CD4-positive, alpha-beta T cell treated with Interferon gamma for 1 hour (primary cell): ENCODE results near the gene SIX3.
A peak's percentile ranks its signal among the peaks of the same experiment; 100 is the strongest.

Experiments used
- DNase-seq: peaks from one replicate; pipeline ENCODE4 v3.0.0-alpha.2; 2020

Gene SIX3

GRCh38 chr2:44959855-44960254 is 18.4 kb downstream of the SIX3 start:
- no peak for DNase-seq

- DNase-seq = no peak
Measured at GRCh38 chr2:44960871-44961270, 19.4 kb downstream of the SIX3 start.

- no peak for DNase-seq
Measured at GRCh38 chr2:44962176-44962695, 20.7 kb downstream of the SIX3 start.

- DNase-seq = no peak
Measured at GRCh38 chr2:44964752-44965236, 23.3 kb downstream of the SIX3 start.

- no peak for DNase-seq
Measured at GRCh38 chr2:44965684-44966083, 24.2 kb downstream of the SIX3 start.

GRCh38 chr2:44967056-44967455 is 25.6 kb downstream of the SIX3 start:
- no peak for DNase-seq

GRCh38 chr2:44967727-44968432 is 26.4 kb downstream of the SIX3 start:
- no peak for DNase-seq

GRCh38 chr2:44969936-44970335 is 28.4 kb downstream of the SIX3 start:
- DNase-seq = no peak

- DNase-seq = no peak
Measured at GRCh38 chr2:44970846-44971450, 29.4 kb downstream of the SIX3 start.

GRCh38 chr2:44972771-44973535 is 31.5 kb downstream of the SIX3 start:
- DNase-seq = no peak

GRCh38 chr2:44974064-44974715 is 32.7 kb downstream of the SIX3 start:
- DNase-seq = no peak

- no peak for DNase-seq
Measured at GRCh38 chr2:44975571-44976450, 34.3 kb downstream of the SIX3 start.

- no peak for DNase-seq
Measured at GRCh38 chr2:44979581-44979980, 38.1 kb downstream of the SIX3 start.

- no peak for DNase-seq
Measured at GRCh38 chr2:44980751-44981713, 39.5 kb downstream of the SIX3 start.

GRCh38 chr2:44981714-44982108 is 40.2 kb downstream of the SIX3 start:
- peak; percentile 37 for DNase-seq

GRCh38 chr2:44983836-44984604 is 42.5 kb downstream of the SIX3 start:
- DNase-seq = no peak

- DNase-seq = no peak
Measured at GRCh38 chr2:44989176-44989575, 47.7 kb downstream of the SIX3 start.

GRCh38 chr2:44994377-44994776 is 52.9 kb downstream of the SIX3 start:
- DNase-seq = no peak
